A673 (cell line): ENCODE measurements around the gene ZNF841. TPM values are rescaled to one million over a fixed set of nuclear protein-coding genes. Genes with fewer than 3 reads are reported as not detected.
A peak's percentile ranks its signal among the peaks of the same experiment; 100 is the strongest.

Source experiments
- BruUV-seq: library from RNA; stranded (reverse); fragments of 400-500 nt; replicated peaks from 2 replicates; lab custom pipeline; 2021; lab: Mats Ljungman, UMichigan
- CTCF ChIA-PET: fragments of 300-600 bp; sonication (Branson Sonifier 250); formaldehyde crosslinking; loops from one replicate; lab custom pipeline; 2022; ENCODE audit warnings: antibody characterized with exemption; lab: Charles Lee
- POLR2A ChIA-PET: fragments of 300-600 bp; sonication (Branson Sonifier 250); formaldehyde crosslinking; loops from one replicate; lab custom pipeline; 2022; ENCODE audit warnings: antibody characterized with exemption; ENCODE audit not compliant: low non-redundant PET; lab: Charles Lee
- DNase-seq: peaks from one replicate; pipeline ENCODE4 v3.0.0-alpha.2; 2015; ENCODE audit warnings: low spot score
- H3K27ac ChIP-seq: fragments of 200-600 bp; sonication (generic); 2 replicates; pipeline ENCODE4 v1.5.1; 2016; ENCODE audit warnings: mixed run types, low read depth, mild to moderate bottlenecking, mixed read lengths, antibody characterized with exemption, low read length; ENCODE audit not compliant: poor library complexity, severe bottlenecking
- H3K27me3 ChIP-seq: fragments of 200-600 bp; sonication (generic); replicated peaks from 2 replicates; pipeline ENCODE4 v1.6.1; 2017; ENCODE audit warnings: mixed run types, low read depth, mild to moderate bottlenecking, mixed read lengths, antibody characterized with exemption, low read length; ENCODE audit not compliant: insufficient read depth, poor library complexity
- H3K36me3 ChIP-seq: fragments of 200-600 bp; sonication (generic); 2 replicates; pipeline ENCODE4 v1.6.1; 2016; ENCODE audit warnings: mixed run types, mild to moderate bottlenecking, mixed read lengths, antibody characterized with exemption, low read length; ENCODE audit not compliant: insufficient read depth, poor library complexity, severe bottlenecking
- H3K4me1 ChIP-seq: fragments of 200-600 bp; sonication (generic); 2 replicates; pipeline ENCODE4 v1.6.1; 2017; ENCODE audit warnings: mixed run types, mild to moderate bottlenecking, mixed read lengths, antibody characterized with exemption, low read length; ENCODE audit not compliant: insufficient read depth, poor library complexity, severe bottlenecking
- H3K4me3 ChIP-seq: fragments of 200-600 bp; sonication (generic); 2 replicates; pipeline ENCODE4 v1.5.1; 2016; ENCODE audit warnings: low read depth, mixed run types, mild to moderate bottlenecking, mixed read lengths, low read length; ENCODE audit not compliant: poor library complexity, severe bottlenecking
- H3K9me3 ChIP-seq: fragments of 200-600 bp; sonication (generic); 2 replicates; pipeline ENCODE4 v1.6.1; 2016; ENCODE audit warnings: mixed run types, low read depth, mild to moderate bottlenecking, mixed read lengths, antibody characterized with exemption, low read length; ENCODE audit not compliant: poor library complexity, severe bottlenecking
- EZH2 ChIP-seq: fragments of 200-600 bp; sonication (generic); IDR thresholded peaks from 2 replicates; pipeline ENCODE4 v1.6.1; 2017; ENCODE audit warnings: borderline replicate concordance, low read depth, mild to moderate bottlenecking, mixed read lengths, antibody characterized with exemption, low read length; ENCODE audit not compliant: poor library complexity, severe bottlenecking
- intact Hi-C: fragments of 100-400 bp; cut with micrococcal nuclease; formaldehyde crosslinking; loops from one replicate; pipeline ENCODE4 v1.10.0; 2022; ENCODE audit not compliant: unreplicated experiment
- total RNA-seq: library from RNA; stranded (reverse); gene quantifications from 2 replicates; pipeline ENCODE4 v1.2.3, GENCODE V29; 2021
- TF ChIP-seq, protein P1 (sequence below): fragments of 300-800, 200-600 bp; sonication (generic); conservative IDR thresholded peaks from 2 replicates; pipeline ENCODE4 v1.5.1; 2017; ENCODE audit warnings: low read depth, mild to moderate bottlenecking, antibody characterized with exemption, low read length, moderate library complexity, mixed read lengths

Gene ZNF841
- total RNA-seq, 1 experiment from 2014 or later = 15.7 TPM

DNA sequence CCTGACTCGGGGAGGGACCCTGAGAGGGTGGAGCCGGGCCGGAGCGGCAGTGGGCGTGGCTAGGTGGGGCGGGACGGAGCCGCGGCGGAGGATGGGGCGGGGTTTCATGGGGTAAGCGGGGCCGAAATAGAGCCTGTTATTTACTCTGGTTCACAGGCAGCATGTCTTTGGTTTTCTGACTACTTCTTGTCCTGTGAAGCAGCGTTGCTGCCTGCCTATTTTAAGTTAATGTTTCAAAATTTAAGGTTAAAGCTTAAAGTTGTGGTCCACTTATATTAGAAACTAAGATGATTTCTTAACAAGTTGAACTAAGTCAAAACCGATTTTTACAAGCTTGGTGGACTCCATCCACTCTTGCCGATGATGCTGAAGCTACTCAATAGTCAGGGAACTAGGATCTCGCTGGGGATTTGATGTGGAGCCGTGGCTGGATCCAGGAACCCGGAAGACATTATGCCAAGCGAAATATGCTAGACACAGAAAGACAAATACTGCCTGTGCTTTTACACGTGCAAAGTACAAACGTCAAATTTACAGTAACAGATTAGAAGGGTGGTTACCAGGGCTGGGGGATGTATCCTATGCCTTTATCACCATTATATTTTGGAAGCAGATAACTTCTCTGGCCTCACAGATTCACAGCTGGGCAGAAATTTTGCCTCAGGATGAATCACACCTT, 44.6 kb upstream of the ZNF841 start:
- no peak for DNase-seq
- Histone ChIP-seq H3K4me3 (peak overlapping the region; percentile 82), H3K36me3 (no peaks in the 10 kb centered on the region), H3K27me3 (no peaks in the 10 kb centered on the region), H3K4me1 (no peaks in the 10 kb centered on the region), H3K9me3 (peaks cover 16% of the 10 kb centered on the region), H3K27ac (peak overlapping the region; percentile 87)
- BruUV-seq = no TSS peak
- POLR2A ChIA-PET = interaction anchor here (0.6 kb wide), 1 partner anchor 91 kb away, joined by 4 read pairs; the partner anchor contains the start of gene ZNF432
- TF ChIP-seq EZH2 = no peak
- TF ChIP-seq, protein P1, sequence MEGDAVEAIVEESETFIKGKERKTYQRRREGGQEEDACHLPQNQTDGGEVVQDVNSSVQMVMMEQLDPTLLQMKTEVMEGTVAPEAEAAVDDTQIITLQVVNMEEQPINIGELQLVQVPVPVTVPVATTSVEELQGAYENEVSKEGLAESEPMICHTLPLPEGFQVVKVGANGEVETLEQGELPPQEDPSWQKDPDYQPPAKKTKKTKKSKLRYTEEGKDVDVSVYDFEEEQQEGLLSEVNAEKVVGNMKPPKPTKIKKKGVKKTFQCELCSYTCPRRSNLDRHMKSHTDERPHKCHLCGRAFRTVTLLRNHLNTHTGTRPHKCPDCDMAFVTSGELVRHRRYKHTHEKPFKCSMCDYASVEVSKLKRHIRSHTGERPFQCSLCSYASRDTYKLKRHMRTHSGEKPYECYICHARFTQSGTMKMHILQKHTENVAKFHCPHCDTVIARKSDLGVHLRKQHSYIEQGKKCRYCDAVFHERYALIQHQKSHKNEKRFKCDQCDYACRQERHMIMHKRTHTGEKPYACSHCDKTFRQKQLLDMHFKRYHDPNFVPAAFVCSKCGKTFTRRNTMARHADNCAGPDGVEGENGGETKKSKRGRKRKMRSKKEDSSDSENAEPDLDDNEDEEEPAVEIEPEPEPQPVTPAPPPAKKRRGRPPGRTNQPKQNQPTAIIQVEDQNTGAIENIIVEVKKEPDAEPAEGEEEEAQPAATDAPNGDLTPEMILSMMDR = no peak
- CTCF ChIA-PET = no interaction called here
- intact Hi-C loops = no loop called here

DNA sequence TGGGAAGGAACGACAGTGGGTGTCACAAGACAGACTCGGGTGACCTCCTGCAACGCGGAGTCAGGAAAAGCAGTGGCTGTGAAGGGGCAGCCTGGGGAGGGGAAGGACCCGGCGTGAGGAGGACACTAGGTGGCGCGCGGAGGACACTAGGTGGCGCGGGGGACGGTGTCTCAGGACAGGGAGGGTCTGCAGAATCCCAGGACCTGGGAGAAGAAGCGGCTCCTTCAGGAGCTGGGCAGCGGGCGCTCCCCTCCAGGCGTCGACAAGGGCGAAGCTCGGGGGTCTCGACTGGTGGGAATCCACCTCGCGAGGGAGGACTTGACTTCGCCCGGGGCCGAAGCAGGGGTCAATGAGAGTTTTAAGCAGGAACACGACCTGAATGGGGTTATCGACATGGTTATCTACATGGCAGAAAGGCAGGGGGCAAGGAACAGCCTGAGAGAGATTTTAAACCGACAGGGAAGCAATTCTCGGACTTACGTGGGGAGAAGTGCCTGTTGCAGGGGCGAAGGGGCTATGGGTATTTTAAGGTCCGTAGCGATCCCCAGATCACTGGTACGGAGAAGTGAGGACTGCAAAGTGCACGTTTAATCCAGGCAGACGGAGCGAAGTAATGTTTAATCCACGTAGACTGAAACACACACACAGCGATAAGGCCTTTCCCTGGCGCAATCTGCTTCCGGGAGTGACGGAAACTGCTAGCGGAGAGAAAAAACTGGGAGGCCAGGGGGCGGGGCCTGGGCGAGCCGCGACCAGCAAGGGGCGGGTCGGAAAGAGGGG, 43.9 kb upstream of the ZNF841 start, which contains the start of gene ZNF616:
ZNF616 (minus strand) TSS at position 687 of the 780 bp plus-strand sequence. CDS start 9,426 bp downstream, outside the sequence.
- no peaks in the 10 kb centered on the region for H3K4me1 ChIP-seq
- peak within 1 kb of the TSS; percentile 87 for H3K27ac ChIP-seq
- no peaks in the 10 kb centered on the region for H3K27me3 ChIP-seq
- H3K4me3 ChIP-seq = peak within 1 kb of the TSS; percentile 82
- no peaks in the 10 kb centered on the region for H3K36me3 ChIP-seq
- ChIA-PET POLR2A (no interaction called here), CTCF (no interaction called here)
- intact Hi-C loops = loop anchor here (1.0 kb wide), 1 partner anchor 98 kb away; no protein-coding TSS in a partner anchor
- H3K9me3 ChIP-seq = peaks cover 22% of the 10 kb centered on the region
- BruUV-seq = TSS peak; percentile 71
- peak; percentile 96 for DNase-seq
- TF ChIP-seq, protein P1 = peak; percentile 81
- no peak for TF ChIP-seq EZH2

DNA sequence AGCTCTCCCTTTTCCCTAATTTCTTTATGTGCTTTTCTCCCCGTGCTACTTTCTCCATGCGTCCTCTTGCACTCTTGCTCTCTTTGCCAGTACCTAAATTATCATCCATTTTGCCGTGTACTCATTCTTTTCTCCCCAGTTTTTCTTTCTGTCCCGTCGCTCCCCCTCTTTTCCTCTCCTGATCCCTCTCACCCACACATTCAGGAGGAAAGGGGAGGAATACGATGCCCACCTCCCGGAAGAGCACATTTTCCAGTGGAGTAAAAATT, 43.4 kb upstream of the ZNF841 start:
- BruUV-seq = no TSS peak
- no peaks in the 10 kb centered on the region for H3K4me1 ChIP-seq
- TF ChIP-seq, protein P1 = no peak
- TF ChIP-seq EZH2 = no peak
- no peak for DNase-seq
- peak overlapping the region; percentile 87 for H3K27ac ChIP-seq
- no peaks in the 10 kb centered on the region for H3K36me3 ChIP-seq
- POLR2A ChIA-PET = interaction anchor here (0.6 kb wide), 1 partner anchor 90 kb away, joined by 8 read pairs; the partner anchor contains the start of gene ZNF432
- H3K4me3 ChIP-seq = peak overlapping the region; percentile 82
- intact Hi-C loops = loop anchor here (1.0 kb wide), 1 partner anchor 98 kb away; no protein-coding TSS in a partner anchor
- peaks cover 27% of the 10 kb centered on the region for H3K9me3 ChIP-seq
- CTCF ChIA-PET = no interaction called here
- H3K27me3 ChIP-seq = no peaks in the 10 kb centered on the region
